Renal cortical epithelial cell (primary cell): Measurements from ENCODE around the gene ZSCAN9. TPM values are rescaled to one million over a fixed set of nuclear protein-coding genes. Genes with fewer than 3 reads are reported as not detected.

Experiments used
- DNase-seq: peaks from one replicate; pipeline ENCODE4 v3.0.0-alpha.2; 2011; ENCODE audit warnings: low read depth
- total RNA-seq: library from RNA; depleted of rRNA; stranded (reverse); fragments of >200 nt; gene quantifications from 2 replicates; pipeline ENCODE4 v1.2.3, GENCODE V29; 2014

The ZSCAN9 gene
- total RNA-seq, 1 donor from 2014 or later, result 23.7 TPM

DNA sequence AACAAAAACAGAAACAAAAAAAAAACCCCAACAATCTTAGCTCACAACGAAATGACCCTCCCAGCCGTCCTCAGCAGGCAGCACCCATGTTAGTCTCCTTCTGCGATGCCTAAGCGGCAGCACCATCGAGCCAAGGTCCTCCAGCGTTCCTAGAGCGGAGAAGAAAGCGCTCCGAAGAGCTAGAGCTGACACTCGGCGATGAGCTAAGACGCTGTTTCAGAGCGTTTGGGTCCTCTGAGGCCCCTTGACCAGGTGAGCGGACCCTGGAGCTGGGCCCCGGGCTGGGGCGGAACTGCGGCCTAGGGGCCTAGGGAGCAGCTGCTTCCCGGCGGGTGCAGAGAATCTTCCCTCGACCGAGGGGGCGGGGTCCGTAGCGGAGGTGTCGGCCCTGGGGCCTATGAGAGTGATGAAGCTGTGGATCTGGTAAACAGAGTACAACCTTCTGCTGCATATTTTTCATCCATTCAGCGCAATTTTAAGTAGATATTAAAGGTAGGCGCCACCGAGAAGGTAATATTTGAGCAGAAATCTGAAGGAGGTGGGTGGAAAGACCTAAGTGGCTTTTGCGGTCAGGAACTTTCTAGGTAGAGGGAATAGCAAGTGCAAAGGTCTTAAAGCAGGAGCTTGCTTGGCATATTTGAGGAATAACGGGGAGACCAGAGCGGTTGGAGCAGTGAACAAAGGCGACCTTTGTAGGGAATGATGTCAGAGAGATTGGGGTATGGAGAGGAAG, 42.1 kb downstream of the ZSCAN9 start, which contains the start of gene ZSCAN26:
TSS of gene ZSCAN26 (plus strand) at position 182 of the 733 bp plus-strand sequence. CDS start 4,777 bp downstream, outside the sequence.
- DNase-seq, result peak; percentile 86

DNA sequence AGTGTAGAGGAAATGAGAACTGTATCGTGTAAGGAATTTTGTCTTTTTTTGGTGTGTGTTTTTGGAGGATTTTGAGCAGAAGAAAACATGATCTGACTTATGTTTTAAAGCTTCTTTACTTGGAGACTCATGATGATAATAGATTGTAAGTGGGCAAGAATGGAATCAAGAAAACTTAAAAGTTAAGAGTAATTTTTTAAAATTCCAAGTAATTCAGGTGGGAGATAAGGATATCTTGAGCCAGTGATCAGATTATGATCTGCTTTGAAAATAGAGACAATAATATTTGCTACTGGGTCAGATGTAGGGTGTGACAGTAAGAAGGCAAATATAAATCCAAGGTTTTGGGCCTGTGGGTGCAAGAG, 42.6 kb downstream of the ZSCAN9 start:
- DNase-seq, result no peak

- DNase-seq, result peak; percentile 92
Observed at GRCh38 chr6:28269492-28269891, 44.4 kb downstream of the ZSCAN9 start.

DNA sequence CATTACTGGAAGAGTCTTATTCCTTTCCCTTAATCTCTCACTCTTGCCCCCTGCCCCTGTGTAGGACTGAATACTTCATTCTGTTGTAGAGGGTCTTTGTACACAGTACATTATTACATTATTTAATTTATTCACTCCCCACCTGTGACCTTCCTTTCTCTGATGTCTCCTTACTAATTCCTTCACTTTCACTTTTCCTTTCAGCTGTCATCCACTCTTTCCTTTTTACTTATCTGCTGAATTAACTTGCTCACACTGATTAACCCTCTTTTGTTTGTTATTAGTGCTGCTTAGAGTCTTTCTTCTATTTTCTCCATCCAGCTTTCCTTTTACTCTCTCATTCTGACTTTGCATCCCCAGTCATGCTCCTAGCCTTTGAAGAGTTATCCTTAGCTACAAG, 49.8 kb downstream of the ZSCAN9 start:
- DNase-seq, result no peak

GRCh38 chr6:28277746-28278145, 52.7 kb downstream of the ZSCAN9 start:
- DNase-seq, result no peak

GRCh38 chr6:28280595-28281287, 55.7 kb downstream of the ZSCAN9 start:
- DNase-seq, result no peak

- peak; percentile 27 for DNase-seq
Observed at GRCh38 chr6:28281288-28282064, 56.4 kb downstream of the ZSCAN9 start, which contains the start of gene PGBD1. Gene PGBD1 (plus strand): TSS chr6:28281572. CDS start chr6:28283814, 2,242 bp downstream.

GRCh38 chr6:28282926-28283325, 57.9 kb downstream of the ZSCAN9 start:
- no peak for DNase-seq

Other genes with a start within 250 kb of the ZSCAN9 start
- 2.4 and 3.5 TPM in 2 replicates for gene ZNF165, start 144.7 kb upstream of the ZSCAN9 start, total RNA-seq
- gene ZSCAN16, start 100.7 kb upstream of the ZSCAN9 start, total RNA-seq, result 8.0 and 8.7 TPM in 2 replicates
- 7.6 and 33.1 TPM in 2 replicates for gene ZKSCAN8, start 83.4 kb upstream of the ZSCAN9 start, total RNA-seq
- 6.1 and 8.1 TPM in 2 replicates for gene ZKSCAN4, start 27.0 kb downstream of the ZSCAN9 start, total RNA-seq
- gene NKAPL, start 34.0 kb downstream of the ZSCAN9 start, total RNA-seq, result 0.15 and 0.17 TPM in 2 replicates
- 10.1 and 27.0 TPM in 2 replicates for gene ZSCAN26, start 41.9 kb downstream of the ZSCAN9 start, total RNA-seq
- gene PGBD1, start 56.3 kb downstream of the ZSCAN9 start, total RNA-seq, result 5.7 and 7.6 TPM in 2 replicates
- 3.3 and 10.8 TPM in 2 replicates for gene ZSCAN31, start 110.9 kb downstream of the ZSCAN9 start, total RNA-seq
- gene ZKSCAN3, start 124.7 kb downstream of the ZSCAN9 start, total RNA-seq, result 3.6 and 11.3 TPM in 2 replicates
- 5.9 and 12.8 TPM in 2 replicates for gene ZSCAN12, start 174.5 kb downstream of the ZSCAN9 start, total RNA-seq
- gene ZSCAN23, start 218.2 kb downstream of the ZSCAN9 start, total RNA-seq, result 1.9 and 10.0 TPM in 2 replicates